HG03108 (cell line): ENCODE measurements around the gene PPM1D.
A peak's percentile ranks its signal among the peaks of the same experiment; 100 is the strongest.
"Not testable (repeated sequence)": the region's sequence is repeated elsewhere in the genome, so short reads cannot be mapped to it uniquely, and the experiment has no call there.

Source experiments
- ATAC-seq: cut with Tn5 transposase; IDR thresholded peaks from one replicate; pipeline ENCODE4 v1.9.1; 2021; ENCODE audit warnings: moderate library complexity; ENCODE audit not compliant: unreplicated experiment

PPM1D gene

GRCh38 chr17:60593441-60594036 lies 6.5 kb upstream of the PPM1D start:
- ATAC-seq: not testable (repeated sequence)

- ATAC-seq: not testable (repeated sequence)
Observed at GRCh38 chr17:60594170-60594569, 5.8 kb upstream of the PPM1D start.

DNA sequence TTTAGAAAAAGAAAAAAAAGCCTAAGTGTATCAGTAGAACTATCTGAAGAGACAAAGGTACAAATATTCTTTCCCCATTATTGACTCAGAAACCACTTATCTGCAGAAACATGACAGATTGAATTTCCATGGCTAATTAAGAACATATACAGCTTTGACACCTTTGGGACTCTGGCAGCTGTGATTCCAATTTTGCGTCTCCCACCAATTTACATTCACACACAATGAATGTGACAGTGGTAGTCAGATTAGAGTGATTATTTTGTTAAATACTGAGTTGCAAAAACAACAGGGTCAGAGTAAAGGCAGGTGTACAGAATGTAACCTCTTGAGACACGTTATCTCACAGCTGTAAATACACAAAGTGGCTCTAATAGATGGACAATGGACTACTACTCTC lies 5.3 kb upstream of the PPM1D start:
- no peak for ATAC-seq

GRCh38 chr17:60597297-60597696 lies 2.7 kb upstream of the PPM1D start:
- ATAC-seq: no peak

- ATAC-seq: no peak
Observed at GRCh38 chr17:60598001-60598736, 1.8 kb upstream of the PPM1D start.

DNA sequence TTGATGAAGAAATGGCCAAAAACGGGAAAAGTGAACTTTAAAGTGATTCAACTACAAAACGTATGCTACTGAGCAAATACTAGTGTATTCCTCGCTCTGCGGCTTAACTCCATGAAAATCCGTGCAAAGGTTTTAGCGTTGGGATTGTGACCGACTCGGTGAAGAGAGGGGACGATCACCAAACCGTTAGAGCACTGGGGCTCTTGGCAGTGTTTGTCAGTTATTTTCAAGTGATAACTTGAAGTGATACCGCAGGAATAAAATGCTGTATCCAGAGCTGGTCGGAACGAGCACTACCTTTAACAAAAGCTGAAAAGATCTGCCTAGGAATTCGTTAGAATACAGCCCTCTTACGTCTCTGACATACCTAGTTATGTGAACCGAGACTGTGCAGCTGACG lies 773 bp upstream of the PPM1D start:
- ATAC-seq: no peak

DNA sequence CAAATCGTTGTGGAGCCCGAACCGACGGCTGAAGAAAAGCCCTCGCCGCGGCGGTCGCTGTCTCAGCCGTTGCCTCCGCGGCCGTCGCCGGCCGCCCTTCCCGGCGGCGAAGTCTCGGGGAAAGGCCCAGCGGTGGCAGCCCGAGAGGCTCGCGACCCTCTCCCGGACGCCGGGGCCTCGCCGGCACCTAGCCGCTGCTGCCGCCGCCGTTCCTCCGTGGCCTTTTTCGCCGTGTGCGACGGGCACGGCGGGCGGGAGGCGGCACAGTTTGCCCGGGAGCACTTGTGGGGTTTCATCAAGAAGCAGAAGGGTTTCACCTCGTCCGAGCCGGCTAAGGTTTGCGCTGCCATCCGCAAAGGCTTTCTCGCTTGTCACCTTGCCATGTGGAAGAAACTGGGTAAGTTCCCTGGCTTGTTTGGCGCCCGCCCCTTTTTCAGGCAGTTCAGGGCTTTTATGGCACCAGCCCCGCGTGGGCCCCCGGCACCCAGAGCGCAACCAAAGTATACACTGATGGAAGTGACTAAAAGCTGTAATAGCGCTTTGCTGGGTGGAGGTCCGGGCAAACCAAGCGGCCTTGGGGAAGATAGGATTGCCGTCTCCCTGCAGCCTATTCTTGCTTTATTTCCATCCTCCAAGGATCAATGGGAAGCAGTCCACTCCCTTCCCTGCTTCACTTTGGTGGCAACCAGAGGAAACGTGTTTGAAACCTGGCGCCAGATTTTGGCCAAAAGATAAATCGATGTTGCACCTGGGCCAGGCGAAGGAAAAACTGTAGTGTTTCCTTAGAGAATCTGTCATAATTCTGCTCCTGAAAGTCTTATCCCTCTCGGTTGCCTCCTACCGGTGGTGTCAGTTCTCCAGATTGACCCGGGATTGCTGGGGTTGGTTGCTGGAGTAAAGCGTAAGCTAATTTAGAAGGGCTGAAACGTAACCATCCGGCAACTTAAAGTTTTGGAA lies 775 bp downstream of the PPM1D start:
- peak; percentile 4 for ATAC-seq

- no peak for ATAC-seq
Observed at GRCh38 chr17:60601447-60602384, 1.7 kb downstream of the PPM1D start.

- ATAC-seq: no peak
Observed at GRCh38 chr17:60602385-60602742, 2.4 kb downstream of the PPM1D start.

- no peak for ATAC-seq
Observed at GRCh38 chr17:60602871-60603270, 2.9 kb downstream of the PPM1D start.

GRCh38 chr17:60603477-60603876 lies 3.5 kb downstream of the PPM1D start:
- ATAC-seq: not testable (repeated sequence)

GRCh38 chr17:60604686-60605334 lies 4.8 kb downstream of the PPM1D start:
- ATAC-seq: no peak

GRCh38 chr17:60606036-60606435 lies 6.0 kb downstream of the PPM1D start:
- no peak for ATAC-seq

DNA sequence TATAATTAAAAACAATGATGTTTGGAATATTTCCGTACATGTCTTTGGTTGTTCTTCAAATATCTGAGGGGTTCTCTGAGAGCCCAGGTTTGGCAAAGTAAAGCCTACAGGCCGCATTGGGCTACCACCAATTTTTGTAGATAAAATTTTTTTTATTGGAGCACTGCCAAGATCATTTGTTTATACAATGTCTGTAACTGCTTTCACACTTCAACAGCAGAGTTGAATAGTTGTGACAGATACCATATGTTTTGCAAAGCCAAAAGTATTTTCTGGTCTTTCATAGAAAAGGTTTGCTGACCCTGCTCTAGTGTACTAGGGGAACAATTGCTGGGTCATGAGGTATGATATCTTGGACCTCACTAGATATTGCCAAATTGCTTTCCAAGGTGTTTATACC lies 10.5 kb downstream of the PPM1D start:
- no peak for ATAC-seq

GRCh38 chr17:60611321-60611720 lies 11.3 kb downstream of the PPM1D start:
- not testable (repeated sequence) for ATAC-seq

DNA sequence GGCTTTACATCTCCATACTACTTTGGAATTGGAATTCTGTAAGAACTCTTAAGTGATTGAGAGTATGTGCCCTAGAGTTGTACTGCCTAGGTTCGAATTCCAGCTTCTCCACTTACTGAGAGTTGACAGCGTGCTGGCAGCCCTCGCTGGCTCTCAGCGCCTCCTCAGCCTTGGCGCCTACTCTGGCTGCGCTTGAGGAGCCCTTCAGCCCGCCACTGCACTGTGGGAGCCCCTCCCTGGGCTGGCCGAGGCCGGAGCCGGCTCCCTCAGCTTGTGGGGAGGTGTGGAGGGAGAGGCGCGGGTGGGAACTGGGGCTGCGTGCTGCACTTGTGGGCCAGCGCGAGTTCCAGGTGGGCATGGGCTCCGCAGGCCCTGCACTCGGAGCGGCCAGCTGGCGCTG lies 13.3 kb downstream of the PPM1D start:
- ATAC-seq: no peak

GRCh38 chr17:60613796-60614195 lies 13.8 kb downstream of the PPM1D start:
- not testable (repeated sequence) for ATAC-seq

DNA sequence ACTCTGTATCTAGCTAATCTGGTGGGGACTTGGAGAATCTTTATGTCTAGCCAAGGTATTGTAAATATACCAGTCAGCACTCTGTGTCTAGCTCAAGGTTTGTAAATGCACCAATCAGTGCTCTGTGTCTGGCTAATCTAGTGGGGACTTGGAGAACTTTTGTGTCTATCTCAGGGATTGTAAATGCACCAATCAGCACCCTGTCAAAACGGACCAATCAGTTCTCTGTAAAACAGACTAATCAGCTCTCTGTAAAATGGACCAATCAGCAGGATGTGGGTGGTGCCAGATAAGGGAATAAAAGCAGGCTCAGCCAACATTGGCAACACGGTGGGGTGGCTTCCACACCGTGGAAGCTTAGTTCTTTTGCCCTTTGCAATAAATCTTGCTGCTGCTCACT lies 14.3 kb downstream of the PPM1D start:
- not testable (repeated sequence) for ATAC-seq

GRCh38 chr17:60615108-60615507 lies 15.1 kb downstream of the PPM1D start:
- no peak for ATAC-seq

DNA sequence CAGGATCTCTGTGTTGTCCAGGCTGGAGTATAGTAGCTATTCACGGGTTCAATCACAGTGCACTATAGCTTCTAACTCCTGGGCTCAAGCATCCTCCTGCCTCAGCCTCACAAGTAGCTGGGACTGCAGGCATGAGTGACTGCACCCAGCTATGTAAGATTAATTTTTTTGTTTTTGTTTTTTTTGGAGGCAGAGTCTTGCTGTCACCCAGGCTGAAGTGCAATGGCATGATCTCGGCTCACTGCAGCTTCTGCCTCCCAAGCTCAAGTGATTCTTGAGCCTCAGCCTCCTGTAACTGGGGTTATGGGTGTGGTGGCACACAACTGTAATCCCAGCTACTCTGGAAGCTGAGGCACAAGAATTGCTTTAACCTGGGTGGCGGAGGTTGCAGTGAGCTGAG lies 15.8 kb downstream of the PPM1D start:
- ATAC-seq: no peak
